Measurements from ENCODE around the gene TCIRG1. TPM values are rescaled to one million over a fixed set of nuclear protein-coding genes. Genes with fewer than 3 reads are reported as not detected.

The TCIRG1 gene
- total RNA-seq, 2 donors from 2014 or later, result 141 to 146 TPM

GRCh38 chr11:68040957-68041591 is 2.2 kb downstream of the TCIRG1 start:
- Mint-ChIP-seq H3K9me3 (no peaks in the 10 kb centered on the region), H3K4me3 (peak overlapping the region; percentile 87 to 95), H3K27ac (peak overlapping the region; percentile 94), H3K4me1 (ENCODE audit: low read depth) (peaks cover 24% of the 10 kb centered on the region), H3K36me3 (ENCODE audit: insufficient read depth in 2 of 2) (no peaks in the 10 kb centered on the region), H3K27me3 (ENCODE audit: low read depth) (no peaks in the 10 kb centered on the region)
- DNase-seq (no peak), ATAC-seq (replicated peaks in 1 of 2) (no peak)

- H3K27ac Mint-ChIP-seq, result peak overlapping the region; percentile 43
These were observed 2.9 kb downstream of the TCIRG1 start for GRCh38 chr11:68041617-68042218.

GRCh38 chr11:68042219-68043028 is 3.6 kb downstream of the TCIRG1 start:
- H3K4me1 Mint-ChIP-seq (ENCODE audit: low read depth), result peaks cover 16% of the 10 kb centered on the region
- no peak for ATAC-seq (replicated peaks in 1 of 2)
- no peaks in the 10 kb centered on the region for H3K36me3 Mint-ChIP-seq (ENCODE audit: insufficient read depth in 2 of 2)
- no peaks in the 10 kb centered on the region for H3K9me3 Mint-ChIP-seq
- H3K27me3 Mint-ChIP-seq (ENCODE audit: low read depth), result no peaks in the 10 kb centered on the region
- H3K4me3 Mint-ChIP-seq, result no peak overlapping the region
- no peak for DNase-seq
- H3K27ac Mint-ChIP-seq, result no peak overlapping the region

More at GRCh38 chr11:68041617-68042218, 2.9 kb downstream of the TCIRG1 start:
- Mint-ChIP-seq H3K27me3 (ENCODE audit: low read depth) (no peaks in the 10 kb centered on the region), H3K36me3 (ENCODE audit: insufficient read depth in 2 of 2) (no peaks in the 10 kb centered on the region), H3K4me3 (peak overlapping the region; percentile 6 to 11), H3K4me1 (ENCODE audit: low read depth) (peaks cover 22% of the 10 kb centered on the region), H3K9me3 (no peaks in the 10 kb centered on the region)
- no peak for DNase-seq
- ATAC-seq (replicated peaks in 1 of 2), result no peak

DNA sequence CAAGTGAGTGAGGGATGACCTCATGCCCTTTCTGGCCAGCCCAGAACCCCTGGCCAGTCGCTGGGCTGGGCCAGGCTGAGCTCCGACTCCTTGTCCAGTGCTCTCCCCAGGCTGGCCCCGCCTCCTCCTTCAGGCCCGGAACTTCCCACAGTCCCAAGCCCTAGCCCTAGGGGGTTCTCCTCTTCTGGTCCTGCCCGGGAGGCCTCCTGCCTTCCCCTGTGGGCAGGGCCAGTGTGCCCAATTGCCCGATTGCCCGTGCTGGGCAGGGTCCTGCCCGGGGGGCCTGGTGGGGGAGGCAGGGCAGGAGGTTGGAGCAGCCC is 4.2 kb downstream of the TCIRG1 start:
- no peak for ATAC-seq (replicated peaks in 1 of 2)
- Mint-ChIP-seq H3K9me3 (no peaks in the 10 kb centered on the region), H3K27me3 (ENCODE audit: low read depth) (no peaks in the 10 kb centered on the region), H3K4me1 (ENCODE audit: low read depth) (peaks cover 16% of the 10 kb centered on the region), H3K36me3 (ENCODE audit: insufficient read depth in 2 of 2) (no peaks in the 10 kb centered on the region), H3K4me3 (no peak overlapping the region), H3K27ac (no peak overlapping the region)
- no peak for DNase-seq

DNA sequence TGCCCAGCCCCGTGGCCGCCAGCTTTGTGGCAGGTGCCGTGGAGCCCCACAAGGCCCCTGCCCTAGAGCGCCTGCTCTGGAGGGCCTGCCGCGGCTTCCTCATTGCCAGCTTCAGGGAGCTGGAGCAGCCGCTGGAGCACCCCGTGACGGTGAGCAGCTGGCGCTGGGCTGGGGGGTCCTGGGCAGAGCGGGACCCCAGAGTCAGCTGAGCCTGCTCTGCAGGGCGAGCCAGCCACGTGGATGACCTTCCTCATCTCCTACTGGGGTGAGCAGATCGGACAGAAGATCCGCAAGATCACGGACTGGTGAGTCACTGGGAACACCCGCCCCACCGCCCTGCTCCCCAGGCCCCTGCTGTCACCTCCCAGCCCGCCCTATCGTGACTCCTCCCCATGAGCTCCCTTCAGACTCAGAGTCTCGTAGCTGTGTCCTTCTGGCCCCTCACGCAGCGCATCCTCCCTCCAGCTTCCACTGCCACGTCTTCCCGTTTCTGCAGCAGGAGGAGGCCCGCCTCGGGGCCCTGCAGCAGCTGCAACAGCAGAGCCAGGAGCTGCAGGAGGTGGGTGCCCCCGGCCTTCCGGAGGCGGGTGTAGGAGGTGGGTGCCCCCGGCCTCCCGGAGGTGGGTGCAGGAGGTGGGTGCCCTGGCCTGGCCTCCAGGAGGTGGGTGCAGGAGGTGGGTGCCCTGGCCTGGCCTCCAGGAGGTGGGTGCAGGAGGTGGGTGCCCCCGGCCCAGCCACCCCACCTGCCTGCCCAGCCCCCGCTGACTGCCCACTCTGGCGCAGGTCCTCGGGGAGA is 4.7 kb downstream of the TCIRG1 start:
- DNase-seq, result no peak
- ATAC-seq (replicated peaks in 1 of 2), result no peak
- Mint-ChIP-seq H3K27ac (no peak overlapping the region), H3K36me3 (ENCODE audit: insufficient read depth in 2 of 2) (no peaks in the 10 kb centered on the region), H3K4me1 (ENCODE audit: low read depth) (peaks cover 16% of the 10 kb centered on the region), H3K27me3 (ENCODE audit: low read depth) (no peaks in the 10 kb centered on the region), H3K9me3 (no peaks in the 10 kb centered on the region), H3K4me3 (no peak overlapping the region)

DNA sequence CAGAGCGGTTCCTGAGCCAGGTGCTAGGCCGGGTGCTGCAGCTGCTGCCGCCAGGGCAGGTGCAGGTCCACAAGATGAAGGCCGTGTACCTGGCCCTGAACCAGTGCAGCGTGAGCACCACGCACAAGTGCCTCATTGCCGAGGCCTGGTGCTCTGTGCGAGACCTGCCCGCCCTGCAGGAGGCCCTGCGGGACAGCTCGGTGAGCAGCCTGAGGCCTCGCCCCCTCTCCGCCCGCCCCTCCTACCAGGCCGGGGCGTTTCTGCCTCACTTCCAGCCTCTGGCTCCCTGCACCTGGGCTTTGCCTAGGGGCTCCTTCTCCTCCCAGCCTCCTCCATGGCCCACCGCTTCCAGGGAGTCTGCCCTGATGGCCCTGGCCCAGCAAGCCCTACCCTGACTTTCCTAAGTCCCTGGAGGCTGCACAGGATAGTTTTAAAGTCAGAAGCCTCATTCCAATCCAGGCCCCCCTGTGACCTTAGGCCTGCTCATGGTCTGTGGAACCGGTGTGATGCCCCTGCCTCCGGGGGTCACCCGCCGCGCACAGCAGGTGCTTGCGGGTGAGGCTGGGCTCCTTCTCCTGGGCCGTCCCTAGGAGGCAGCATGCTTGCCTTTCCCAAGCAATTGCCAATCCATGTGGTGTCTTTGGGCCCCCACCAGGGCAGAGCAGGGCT is 5.5 kb downstream of the TCIRG1 start:
- no peak overlapping the region for H3K4me3 Mint-ChIP-seq
- no peak overlapping the region for H3K27ac Mint-ChIP-seq
- ATAC-seq (replicated peaks in 1 of 2), result no peak
- peaks cover 16% of the 10 kb centered on the region for H3K4me1 Mint-ChIP-seq (ENCODE audit: low read depth)
- no peaks in the 10 kb centered on the region for H3K9me3 Mint-ChIP-seq
- H3K36me3 Mint-ChIP-seq (ENCODE audit: insufficient read depth in 2 of 2), result no peaks in the 10 kb centered on the region
- H3K27me3 Mint-ChIP-seq (ENCODE audit: low read depth), result no peaks in the 10 kb centered on the region
- DNase-seq, result no peak

- H3K36me3 Mint-ChIP-seq (ENCODE audit: insufficient read depth in 2 of 2), result no peaks in the 10 kb centered on the region
- no peak for ATAC-seq (replicated peaks in 1 of 2)
- H3K4me1 Mint-ChIP-seq (ENCODE audit: low read depth), result peaks cover 13% of the 10 kb centered on the region
These were observed 6.1 kb downstream of the TCIRG1 start for GRCh38 chr11:68044898-68045351.

DNA sequence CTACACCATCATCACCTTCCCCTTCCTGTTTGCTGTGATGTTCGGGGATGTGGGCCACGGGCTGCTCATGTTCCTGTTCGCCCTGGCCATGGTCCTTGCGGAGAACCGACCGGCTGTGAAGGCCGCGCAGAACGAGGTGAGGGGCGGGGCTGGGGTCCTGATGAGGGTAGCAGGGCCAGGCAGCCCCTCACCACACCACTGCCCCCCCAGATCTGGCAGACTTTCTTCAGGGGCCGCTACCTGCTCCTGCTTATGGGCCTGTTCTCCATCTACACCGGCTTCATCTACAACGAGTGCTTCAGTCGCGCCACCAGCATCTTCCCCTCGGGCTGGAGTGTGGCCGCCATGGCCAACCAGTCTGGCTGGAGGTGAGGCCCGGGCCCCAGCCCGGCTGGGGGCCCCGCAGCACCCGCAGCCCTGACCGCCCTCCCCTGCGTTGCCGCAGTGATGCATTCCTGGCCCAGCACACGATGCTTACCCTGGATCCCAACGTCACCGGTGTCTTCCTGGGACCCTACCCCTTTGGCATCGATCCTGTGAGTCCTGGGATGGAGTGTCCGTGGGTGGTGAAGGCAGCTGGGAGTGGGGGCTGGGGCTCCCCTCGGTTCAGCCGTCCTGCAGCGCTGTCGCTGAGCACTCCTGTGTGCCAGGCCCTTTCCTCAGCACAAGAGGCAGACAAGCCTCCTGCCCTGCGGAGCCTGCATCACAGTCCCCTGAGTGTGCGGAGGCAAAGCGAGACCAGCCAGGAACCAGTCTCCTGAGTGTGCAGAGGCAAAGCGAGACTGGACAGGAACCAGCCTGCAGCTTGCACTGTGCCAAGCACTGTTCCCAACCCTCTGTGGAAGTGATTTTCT is 8.8 kb downstream of the TCIRG1 start:
- Mint-ChIP-seq H3K4me3 (no peak overlapping the region), H3K36me3 (ENCODE audit: insufficient read depth in 2 of 2) (peaks cover 0 to 1% of the 10 kb centered on the region in 2 donors), H3K9me3 (no peaks in the 10 kb centered on the region), H3K4me1 (ENCODE audit: low read depth) (no peaks in the 10 kb centered on the region), H3K27ac (no peak overlapping the region), H3K27me3 (ENCODE audit: low read depth) (no peaks in the 10 kb centered on the region)
- DNase-seq, result no peak
- ATAC-seq (replicated peaks in 1 of 2), result no peak

More at GRCh38 chr11:68044898-68045351, 6.1 kb downstream of the TCIRG1 start:
- Mint-ChIP-seq H3K9me3 (no peaks in the 10 kb centered on the region), H3K27me3 (ENCODE audit: low read depth) (no peaks in the 10 kb centered on the region), H3K27ac (no peak overlapping the region), H3K4me3 (no peak overlapping the region)
- no peak for DNase-seq

DNA sequence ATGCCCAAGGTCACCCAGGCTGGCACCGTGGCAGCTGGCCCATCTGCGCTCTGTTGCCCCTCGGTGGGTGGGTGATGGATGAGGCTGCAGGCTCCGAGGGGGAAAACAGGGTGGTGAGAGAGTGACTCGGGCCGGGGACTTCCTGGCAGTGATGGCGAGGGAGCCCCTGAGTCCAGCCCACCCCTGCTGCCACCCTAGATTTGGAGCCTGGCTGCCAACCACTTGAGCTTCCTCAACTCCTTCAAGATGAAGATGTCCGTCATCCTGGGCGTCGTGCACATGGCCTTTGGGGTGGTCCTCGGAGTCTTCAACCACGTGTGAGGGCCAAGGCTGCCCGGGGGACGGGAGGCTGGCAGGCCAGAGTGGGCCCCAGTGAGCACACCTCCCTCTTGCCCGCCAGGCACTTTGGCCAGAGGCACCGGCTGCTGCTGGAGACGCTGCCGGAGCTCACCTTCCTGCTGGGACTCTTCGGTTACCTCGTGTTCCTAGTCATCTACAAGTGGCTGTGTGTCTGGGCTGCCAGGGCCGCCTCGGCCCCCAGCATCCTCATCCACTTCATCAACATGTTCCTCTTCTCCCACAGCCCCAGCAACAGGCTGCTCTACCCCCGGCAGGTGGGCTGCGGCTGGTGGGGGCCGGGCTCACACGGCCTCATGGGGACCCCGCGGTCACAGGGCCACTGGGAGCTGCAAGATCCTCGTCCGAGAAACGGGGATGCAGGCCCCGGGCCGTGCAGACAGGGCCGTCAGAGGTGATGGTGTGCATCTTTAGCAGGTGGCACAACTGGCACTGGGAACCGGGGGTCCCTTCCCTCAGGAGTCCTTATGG is 10.1 kb downstream of the TCIRG1 start:
- Mint-ChIP-seq H3K4me3 (no peak overlapping the region), H3K36me3 (ENCODE audit: insufficient read depth in 2 of 2) (peaks cover 0 to 1% of the 10 kb centered on the region in 2 donors)
- no peak for ATAC-seq (replicated peaks in 1 of 2)

GRCh38 chr11:68049509-68050370 is 10.9 kb downstream of the TCIRG1 start:
- Mint-ChIP-seq H3K27ac (no peak overlapping the region), H3K27me3 (ENCODE audit: low read depth) (no peaks in the 10 kb centered on the region), H3K36me3 (ENCODE audit: insufficient read depth in 2 of 2) (peaks cover 0 to 1% of the 10 kb centered on the region in 2 donors), H3K4me3 (no peak overlapping the region), H3K4me1 (ENCODE audit: low read depth) (no peaks in the 10 kb centered on the region), H3K9me3 (no peaks in the 10 kb centered on the region)
- DNase-seq (no peak), ATAC-seq (replicated peaks in 1 of 2) (no peak)

More for the DNA sequence above, 10.1 kb downstream of the TCIRG1 start:
- Mint-ChIP-seq H3K4me1 (ENCODE audit: low read depth) (no peaks in the 10 kb centered on the region), H3K27ac (no peak overlapping the region), H3K9me3 (no peaks in the 10 kb centered on the region), H3K27me3 (ENCODE audit: low read depth) (no peaks in the 10 kb centered on the region)
- DNase-seq, result no peak
